Measurements from ENCODE around the gene PLXDC2.

DNA sequence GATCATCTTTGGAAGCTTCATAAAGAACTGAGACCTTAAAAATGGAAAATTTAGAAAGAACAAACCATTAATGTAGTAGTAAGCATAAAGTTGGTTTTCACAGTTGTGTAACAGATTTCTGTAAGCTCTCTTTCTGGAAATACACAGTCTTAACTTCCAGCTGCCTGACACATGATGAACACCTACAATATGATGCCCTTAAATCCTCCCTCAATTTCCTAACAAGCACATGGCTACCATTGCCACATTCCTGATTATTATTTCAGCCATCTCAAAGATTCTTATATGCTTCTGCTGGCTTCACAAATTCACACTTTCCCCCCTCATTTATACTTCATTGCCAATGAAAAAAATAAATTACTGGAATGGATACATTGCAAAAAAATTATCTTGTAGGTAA lies 49.4 kb downstream of the PLXDC2 start:
- TF ChIP-seq, protein P1, sequence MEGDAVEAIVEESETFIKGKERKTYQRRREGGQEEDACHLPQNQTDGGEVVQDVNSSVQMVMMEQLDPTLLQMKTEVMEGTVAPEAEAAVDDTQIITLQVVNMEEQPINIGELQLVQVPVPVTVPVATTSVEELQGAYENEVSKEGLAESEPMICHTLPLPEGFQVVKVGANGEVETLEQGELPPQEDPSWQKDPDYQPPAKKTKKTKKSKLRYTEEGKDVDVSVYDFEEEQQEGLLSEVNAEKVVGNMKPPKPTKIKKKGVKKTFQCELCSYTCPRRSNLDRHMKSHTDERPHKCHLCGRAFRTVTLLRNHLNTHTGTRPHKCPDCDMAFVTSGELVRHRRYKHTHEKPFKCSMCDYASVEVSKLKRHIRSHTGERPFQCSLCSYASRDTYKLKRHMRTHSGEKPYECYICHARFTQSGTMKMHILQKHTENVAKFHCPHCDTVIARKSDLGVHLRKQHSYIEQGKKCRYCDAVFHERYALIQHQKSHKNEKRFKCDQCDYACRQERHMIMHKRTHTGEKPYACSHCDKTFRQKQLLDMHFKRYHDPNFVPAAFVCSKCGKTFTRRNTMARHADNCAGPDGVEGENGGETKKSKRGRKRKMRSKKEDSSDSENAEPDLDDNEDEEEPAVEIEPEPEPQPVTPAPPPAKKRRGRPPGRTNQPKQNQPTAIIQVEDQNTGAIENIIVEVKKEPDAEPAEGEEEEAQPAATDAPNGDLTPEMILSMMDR (IDR thresholded peaks at IDR 0.05; ENCODE audit: low read length), result no peak
- no peak for TF ChIP-seq EZH2 (IDR thresholded peaks at IDR 0.05; ENCODE audit: borderline replicate concordance, low read length)
